Sigmoid colon (tissue), 4 donors: ENCODE measurements around the gene DACT3.

Source experiments
- EP300 ChIP-seq, 4 donors: sonication (generic); formaldehyde crosslinking; IDR thresholded peaks; one replicate each; pipeline ENCODE4 v1.6.1; 2017; ENCODE audit warnings: antibody characterized with exemption in 4 of 4
- POLR2A ChIP-seq, 2 donors: fragments of 450-650 bp; IDR thresholded peaks; one replicate each; pipeline ENCODE4 v1.6.1; 2016; ENCODE audit warnings: antibody characterized with exemption in 2 of 2, mild to moderate bottlenecking in 2 of 2, moderate library complexity in 2 of 2
- TF ChIP-seq, protein P1 (sequence below), 4 experiments: fragments of 450-650 bp in 3 of 4; fragments of 200-600 bp in 1 of 4; IDR thresholded peaks; one replicate each; pipeline ENCODE4 v1.5.1; 2016 to 2019; ENCODE audit warnings: antibody characterized with exemption in 4 of 4, mild to moderate bottlenecking in 3 of 4, moderate library complexity in 2 of 4

DNA sequence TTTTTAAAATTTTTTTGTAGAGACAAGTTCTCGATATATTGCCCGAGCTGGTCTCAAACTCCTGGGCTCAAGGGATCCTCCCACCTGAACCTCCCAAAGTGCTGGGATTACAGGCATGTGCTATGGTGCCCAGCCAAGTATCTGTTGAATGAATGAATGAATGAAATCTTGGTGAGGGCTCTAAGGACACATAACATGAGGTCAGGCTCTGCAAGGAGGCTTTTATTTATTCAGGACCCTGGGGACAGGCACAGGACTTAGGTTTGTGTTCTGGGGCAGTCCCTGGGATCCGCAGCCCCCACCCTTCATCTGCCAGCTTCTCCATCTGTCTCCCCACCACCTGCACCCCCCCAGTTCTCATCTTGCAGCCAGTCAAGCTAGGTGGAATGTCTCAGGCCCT is 40.7 kb downstream of the DACT3 start:
- TF ChIP-seq POLR2A (IDR thresholded peaks at IDR 0.05) (no peak), EP300 (IDR thresholded peaks at IDR 0.05) (no peak)
- TF ChIP-seq, protein P1, sequence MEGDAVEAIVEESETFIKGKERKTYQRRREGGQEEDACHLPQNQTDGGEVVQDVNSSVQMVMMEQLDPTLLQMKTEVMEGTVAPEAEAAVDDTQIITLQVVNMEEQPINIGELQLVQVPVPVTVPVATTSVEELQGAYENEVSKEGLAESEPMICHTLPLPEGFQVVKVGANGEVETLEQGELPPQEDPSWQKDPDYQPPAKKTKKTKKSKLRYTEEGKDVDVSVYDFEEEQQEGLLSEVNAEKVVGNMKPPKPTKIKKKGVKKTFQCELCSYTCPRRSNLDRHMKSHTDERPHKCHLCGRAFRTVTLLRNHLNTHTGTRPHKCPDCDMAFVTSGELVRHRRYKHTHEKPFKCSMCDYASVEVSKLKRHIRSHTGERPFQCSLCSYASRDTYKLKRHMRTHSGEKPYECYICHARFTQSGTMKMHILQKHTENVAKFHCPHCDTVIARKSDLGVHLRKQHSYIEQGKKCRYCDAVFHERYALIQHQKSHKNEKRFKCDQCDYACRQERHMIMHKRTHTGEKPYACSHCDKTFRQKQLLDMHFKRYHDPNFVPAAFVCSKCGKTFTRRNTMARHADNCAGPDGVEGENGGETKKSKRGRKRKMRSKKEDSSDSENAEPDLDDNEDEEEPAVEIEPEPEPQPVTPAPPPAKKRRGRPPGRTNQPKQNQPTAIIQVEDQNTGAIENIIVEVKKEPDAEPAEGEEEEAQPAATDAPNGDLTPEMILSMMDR (IDR thresholded peaks at IDR 0.05), result no peak
